Measurements from ENCODE around the gene HSPBP1. TPM values are rescaled to one million over a fixed set of nuclear protein-coding genes. Genes with fewer than 3 reads are reported as not detected.
A peak's percentile ranks its signal among the peaks of the same experiment; 100 is the strongest.

The HSPBP1 gene
- polyA plus RNA-seq, 3 donors = 12.3 to 17.0 (median 15.3) TPM

GRCh38 chr19:55301459-55302317 is 21.8 kb upstream of the HSPBP1 start:
- 3% methylated on average over 19 of the region's 42 CpGs for WGBS (ENCODE audit: insufficient coverage)
- Histone ChIP-seq H3K27ac (ENCODE audit: low read depth in 1 of 2, low read length in 2 of 2) (no peak overlapping the region), H3K4me3 (replicated peaks in 1 of 3; ENCODE audit: low read depth in 2 of 3, low read length in 3 of 3) (peak overlapping the region in 2 of 3 experiments; percentile 26 to 65), H3K36me3 (replicated peaks in 1 of 2; ENCODE audit: control insufficient read depth in 1 of 2, insufficient read depth in 2 of 2, low read length in 2 of 2) (no peaks in the 10 kb centered on the region), H3K9me3 (replicated peaks in 1 of 2; ENCODE audit: control insufficient read depth in 1 of 2, insufficient read depth in 1 of 2, low read length in 2 of 2) (no peaks in the 10 kb centered on the region), H3K79me2 (ENCODE audit: insufficient read depth, low read length) (no peaks in the 10 kb centered on the region), H3K9ac (ENCODE audit: insufficient read depth, low read length, poor library complexity, severe bottlenecking) (peak overlapping the region; percentile 13), H3K4me2 (replicated peaks; ENCODE audit: extremely low read depth, low read length, poor library complexity, severe bottlenecking) (peak overlapping the region; percentile 74), H3K4me1 (ENCODE audit: control insufficient read depth in 1 of 2, insufficient read depth in 2 of 2, low read length in 2 of 2) (peaks cover 10 to 12% of the 10 kb centered on the region in 2 donors), H4K20me1 (ENCODE audit: insufficient read depth, low read length) (no peaks in the 10 kb centered on the region), H2AFZ (ENCODE audit: insufficient read depth, low read depth, low read length, poor library complexity, severe bottlenecking) (peak overlapping the region; percentile 93), H3K27me3 (ENCODE audit: control insufficient read depth in 2 of 2, insufficient read depth in 2 of 2, low read length in 2 of 2) (no peaks in the 10 kb centered on the region)
- Mint-ChIP-seq H3K9me3 (peaks cover 0 to 2% (median 0%) of the 10 kb centered on the region in 7 donors), H3K36me3 (no peaks in the 10 kb centered on the region), H3K27me3 (ENCODE audit: low read depth in 3 of 3) (peaks cover 0 to 13% (median 3%) of the 10 kb centered on the region in 3 donors), H3K4me1 (peaks cover 13% of the 10 kb centered on the region), H3K27ac (peak overlapping the region in 3 of 7 donors; percentile 25 to 72 (median 30)), H3K4me3 (peak overlapping the region; percentile 66 to 79)
- peak; percentile 78 to 92 (median 85) for DNase-seq
- intact Hi-C loops (cut with micrococcal nuclease) = loop anchor here (5.0 kb wide), 3 partner anchors 36 to 86 kb away; partner anchors contain the start of genes KMT5C (in 2 of the 2), RPL28 (in 1 of the 2) and TMEM238 (in 1 of the 2)
- TF ChIP-seq, protein P1, sequence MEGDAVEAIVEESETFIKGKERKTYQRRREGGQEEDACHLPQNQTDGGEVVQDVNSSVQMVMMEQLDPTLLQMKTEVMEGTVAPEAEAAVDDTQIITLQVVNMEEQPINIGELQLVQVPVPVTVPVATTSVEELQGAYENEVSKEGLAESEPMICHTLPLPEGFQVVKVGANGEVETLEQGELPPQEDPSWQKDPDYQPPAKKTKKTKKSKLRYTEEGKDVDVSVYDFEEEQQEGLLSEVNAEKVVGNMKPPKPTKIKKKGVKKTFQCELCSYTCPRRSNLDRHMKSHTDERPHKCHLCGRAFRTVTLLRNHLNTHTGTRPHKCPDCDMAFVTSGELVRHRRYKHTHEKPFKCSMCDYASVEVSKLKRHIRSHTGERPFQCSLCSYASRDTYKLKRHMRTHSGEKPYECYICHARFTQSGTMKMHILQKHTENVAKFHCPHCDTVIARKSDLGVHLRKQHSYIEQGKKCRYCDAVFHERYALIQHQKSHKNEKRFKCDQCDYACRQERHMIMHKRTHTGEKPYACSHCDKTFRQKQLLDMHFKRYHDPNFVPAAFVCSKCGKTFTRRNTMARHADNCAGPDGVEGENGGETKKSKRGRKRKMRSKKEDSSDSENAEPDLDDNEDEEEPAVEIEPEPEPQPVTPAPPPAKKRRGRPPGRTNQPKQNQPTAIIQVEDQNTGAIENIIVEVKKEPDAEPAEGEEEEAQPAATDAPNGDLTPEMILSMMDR (IDR thresholded peaks at IDR 0.05) = peak; percentile 95

- H3K4me1 Mint-ChIP-seq = peaks cover 13% of the 10 kb centered on the region
- peaks cover 0 to 13% (median 3%) of the 10 kb centered on the region in 3 donors for H3K27me3 Mint-ChIP-seq (ENCODE audit: low read depth in 3 of 3)
- H3K4me3 Mint-ChIP-seq = peak overlapping the region in 1 of 2 donors; percentile 79
- DNase-seq = no peak
- intact Hi-C loops (cut with micrococcal nuclease) = loop anchor here (5.0 kb wide), 3 partner anchors 36 to 86 kb away; partner anchors contain the start of genes KMT5C (in 2 of the 2), RPL28 (in 1 of the 2) and TMEM238 (in 1 of the 2)
- Histone ChIP-seq H3K4me2 (replicated peaks; ENCODE audit: extremely low read depth, low read length, poor library complexity, severe bottlenecking) (peak overlapping the region; percentile 74), H4K20me1 (ENCODE audit: insufficient read depth, low read length) (no peaks in the 10 kb centered on the region), H3K27me3 (ENCODE audit: control insufficient read depth in 2 of 2, insufficient read depth in 2 of 2, low read length in 2 of 2) (no peaks in the 10 kb centered on the region), H3K9me3 (replicated peaks in 1 of 2; ENCODE audit: control insufficient read depth in 1 of 2, insufficient read depth in 1 of 2, low read length in 2 of 2) (no peaks in the 10 kb centered on the region), H3K36me3 (replicated peaks in 1 of 2; ENCODE audit: control insufficient read depth in 1 of 2, insufficient read depth in 2 of 2, low read length in 2 of 2) (no peaks in the 10 kb centered on the region), H3K27ac (ENCODE audit: low read depth in 1 of 2, low read length in 2 of 2) (no peak overlapping the region), H3K79me2 (ENCODE audit: insufficient read depth, low read length) (no peaks in the 10 kb centered on the region), H2AFZ (ENCODE audit: insufficient read depth, low read depth, low read length, poor library complexity, severe bottlenecking) (peak overlapping the region; percentile 93), H3K9ac (ENCODE audit: insufficient read depth, low read length, poor library complexity, severe bottlenecking) (no peak overlapping the region), H3K4me1 (ENCODE audit: control insufficient read depth in 1 of 2, insufficient read depth in 2 of 2, low read length in 2 of 2) (peaks cover 10 to 12% of the 10 kb centered on the region in 2 donors), H3K4me3 (replicated peaks in 1 of 3; ENCODE audit: low read depth in 2 of 3, low read length in 3 of 3) (peak overlapping the region in 1 of 3 experiments; percentile 65)
- TF ChIP-seq, protein P1 (IDR thresholded peaks at IDR 0.05) = no peak
- H3K36me3 Mint-ChIP-seq = no peaks in the 10 kb centered on the region
- H3K9me3 Mint-ChIP-seq = peaks cover 0 to 2% (median 0%) of the 10 kb centered on the region in 7 donors
- 97% methylated on average over 9 of the region's 15 CpGs for whole genome bisulfite sequencing (ENCODE audit: insufficient coverage)
- H3K27ac Mint-ChIP-seq = no peak overlapping the region
Measured at GRCh38 chr19:55300886-55301458, 21.1 kb upstream of the HSPBP1 start.
